ENCODE data around the gene MRPL12.

The MRPL12 gene

DNA sequence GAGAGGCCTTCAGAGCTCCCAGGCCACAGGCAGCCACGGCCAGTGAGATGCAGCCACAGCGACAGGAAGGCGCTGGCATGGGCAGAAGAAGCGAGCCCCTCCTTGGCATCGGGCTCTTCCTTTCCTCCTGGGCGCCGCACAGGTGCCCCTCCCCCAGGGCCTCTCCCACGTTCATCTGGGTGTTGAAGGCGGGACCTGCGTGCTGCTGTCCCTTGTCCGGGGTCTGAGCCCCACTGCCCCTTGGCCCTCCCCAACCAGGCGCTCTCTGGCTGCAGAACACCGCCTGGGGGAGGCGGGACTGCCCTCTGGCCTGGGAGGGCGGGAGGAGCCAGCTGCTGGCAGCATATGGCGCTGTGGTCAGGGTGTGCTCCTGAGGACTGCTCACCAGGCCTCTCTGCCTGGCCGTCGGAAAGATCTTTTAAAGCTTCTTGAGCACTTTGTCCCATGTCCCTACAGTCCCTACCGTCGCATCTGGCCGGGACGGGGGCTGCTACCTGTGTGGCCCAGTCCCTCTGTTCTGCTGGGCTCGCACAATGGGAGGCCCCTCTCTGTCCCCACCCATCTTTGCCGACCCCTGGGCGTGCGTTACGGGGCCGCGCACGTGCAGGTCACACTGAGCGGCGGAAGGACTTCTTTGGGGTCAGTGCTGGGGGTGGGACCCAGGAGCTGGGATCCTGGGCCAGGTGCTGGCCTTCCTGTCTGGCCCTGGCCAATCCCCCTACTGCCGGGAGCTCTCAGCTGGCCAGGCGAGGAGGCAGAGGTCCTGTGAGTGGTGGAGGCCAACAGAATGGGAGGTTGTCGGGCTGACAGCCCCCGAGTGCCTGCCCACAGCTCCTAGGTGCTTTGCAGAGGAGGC is 10.6 kb downstream of the MRPL12 start:
- no peak for TF ChIP-seq GATA2 (IDR thresholded peaks at IDR 0.05; ENCODE audit: low read depth, low read length)
- TF ChIP-seq GATA3 (IDR thresholded peaks at IDR 0.05; ENCODE audit: low read depth, low read length), result no peak

DNA sequence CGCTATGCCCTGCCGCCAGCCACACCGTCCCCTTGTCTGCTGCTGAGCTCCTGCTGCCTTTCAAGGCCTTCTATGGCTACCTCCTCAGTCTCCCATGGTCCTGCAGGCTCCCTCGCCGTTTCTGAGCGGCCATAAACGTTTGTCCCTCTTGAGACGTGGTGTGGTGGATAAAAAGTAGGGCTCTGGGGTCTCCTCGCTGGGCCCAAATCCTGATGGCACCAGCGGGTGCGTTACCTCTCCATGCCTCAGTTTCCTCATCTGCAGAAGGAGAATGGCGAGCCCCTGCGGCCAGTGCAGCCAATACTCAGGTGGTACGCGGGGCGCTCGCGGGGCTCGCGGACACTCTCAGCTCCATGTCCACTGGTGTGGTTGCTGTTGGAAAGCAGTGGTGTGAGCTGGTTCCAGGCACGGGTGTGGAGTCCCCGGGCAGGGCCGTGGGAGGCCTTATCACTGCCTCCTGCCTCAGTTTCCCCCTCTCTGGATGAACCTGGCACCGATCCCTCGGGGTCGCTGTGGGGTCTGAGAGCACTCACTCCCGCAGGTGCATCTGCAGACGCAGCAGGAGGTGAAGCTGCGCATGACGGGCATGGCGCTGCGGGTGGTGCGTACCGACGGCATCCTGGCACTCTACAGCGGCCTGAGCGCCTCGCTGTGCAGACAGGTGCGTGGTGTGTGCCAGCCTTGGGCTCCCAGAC is 11.4 kb downstream of the MRPL12 start:
- TF ChIP-seq GATA2 (IDR thresholded peaks at IDR 0.05; ENCODE audit: low read depth, low read length) (no peak), GATA3 (IDR thresholded peaks at IDR 0.05; ENCODE audit: low read depth, low read length) (no peak)

DNA sequence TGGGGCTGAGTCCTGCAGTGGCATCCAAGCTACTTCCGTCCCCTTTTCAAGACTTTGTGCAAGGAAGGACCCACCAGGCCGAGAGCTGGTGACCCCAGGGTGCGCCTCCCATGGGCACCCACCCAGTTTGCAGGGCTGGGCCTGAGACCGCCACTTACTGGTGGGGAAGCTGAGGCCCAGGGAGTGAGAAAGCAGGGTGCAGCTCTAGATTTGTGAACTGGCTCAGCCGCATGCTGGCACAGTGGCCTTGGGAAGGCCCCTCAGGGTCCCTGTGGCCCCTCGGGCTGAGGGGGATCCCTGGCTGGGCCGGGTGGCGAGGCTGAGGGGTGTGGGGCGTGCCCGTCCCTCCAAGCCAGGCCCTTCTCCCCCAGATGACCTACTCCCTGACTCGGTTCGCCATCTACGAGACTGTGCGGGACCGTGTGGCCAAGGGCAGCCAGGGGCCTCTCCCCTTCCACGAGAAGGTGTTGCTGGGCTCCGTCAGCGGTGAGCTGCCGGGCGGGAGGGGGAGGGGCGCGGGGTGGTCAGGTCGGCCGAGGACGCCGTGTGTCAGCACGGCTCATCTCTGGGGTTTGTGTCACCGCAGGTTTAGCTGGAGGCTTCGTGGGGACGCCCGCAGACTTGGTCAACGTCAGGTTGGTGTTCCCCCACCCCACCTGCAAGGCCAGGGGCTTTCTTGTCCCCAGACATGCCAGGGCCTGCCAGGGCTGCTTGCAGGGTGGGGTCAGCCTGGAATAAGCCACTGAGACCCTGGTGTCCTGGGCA is 12.1 kb downstream of the MRPL12 start:
- TF ChIP-seq GATA3 (IDR thresholded peaks at IDR 0.05; ENCODE audit: low read depth, low read length), result no peak
- TF ChIP-seq GATA2 (IDR thresholded peaks at IDR 0.05; ENCODE audit: low read depth, low read length), result no peak

DNA sequence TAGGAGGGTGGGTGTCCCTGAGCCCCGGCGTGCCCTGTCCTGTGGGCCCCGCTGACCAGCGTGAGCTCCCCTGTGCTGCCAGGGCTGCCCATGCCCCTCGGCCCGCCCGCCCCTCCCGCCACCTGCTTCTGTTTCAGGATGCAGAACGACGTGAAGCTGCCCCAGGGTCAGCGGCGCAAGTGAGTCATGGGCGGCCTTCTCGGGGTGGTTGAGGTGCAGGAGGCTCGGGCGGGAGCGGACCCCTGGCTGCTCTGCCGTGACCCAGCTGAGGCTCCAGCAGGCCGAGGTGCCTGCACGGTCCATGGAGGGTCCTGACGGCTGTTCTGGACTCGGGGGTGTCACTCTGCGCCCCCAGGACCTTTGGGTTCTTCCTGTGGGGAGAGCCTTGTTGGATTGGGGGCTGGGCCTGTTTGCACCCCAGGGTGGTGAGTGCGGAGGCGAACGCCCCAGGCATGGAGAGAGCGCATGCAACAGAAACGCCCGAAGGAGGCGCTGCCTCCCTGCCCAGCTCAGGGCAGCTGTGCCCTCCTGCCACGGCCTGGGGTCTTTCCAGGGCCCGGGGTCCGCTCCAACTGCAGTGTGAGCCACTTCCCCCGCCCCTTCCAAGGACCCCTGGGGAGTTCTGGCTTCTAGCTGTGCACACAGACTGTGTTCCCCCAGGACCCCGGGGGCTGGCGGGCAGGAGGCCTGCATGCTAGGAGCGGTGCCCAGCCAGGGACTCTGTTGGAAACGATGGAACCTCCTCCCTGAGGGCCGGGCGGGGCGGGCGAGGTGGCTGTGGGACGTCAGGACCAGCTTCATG is 12.9 kb downstream of the MRPL12 start:
- no peak for TF ChIP-seq GATA3 (IDR thresholded peaks at IDR 0.05; ENCODE audit: low read depth, low read length)
- no peak for TF ChIP-seq GATA2 (IDR thresholded peaks at IDR 0.05; ENCODE audit: low read depth, low read length)

DNA sequence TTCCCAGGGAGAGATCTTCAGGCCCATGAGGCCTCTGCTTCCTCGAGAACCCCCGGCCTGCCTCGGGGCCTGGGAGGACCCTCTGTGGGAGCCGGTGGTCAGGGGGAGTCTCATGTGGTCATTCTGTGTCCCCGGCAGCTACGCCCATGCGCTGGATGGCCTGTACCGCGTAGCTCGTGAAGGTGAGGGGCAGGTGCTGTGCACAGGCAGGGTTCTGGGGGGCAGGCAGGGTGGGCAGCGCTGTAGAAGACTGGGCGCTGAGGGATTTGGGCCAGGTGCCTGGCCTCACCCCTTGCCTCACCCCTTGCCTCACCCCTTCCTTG is 13.5 kb downstream of the MRPL12 start:
- TF ChIP-seq GATA3 (IDR thresholded peaks at IDR 0.05; ENCODE audit: low read depth, low read length) (no peak), GATA2 (IDR thresholded peaks at IDR 0.05; ENCODE audit: low read depth, low read length) (no peak)

DNA sequence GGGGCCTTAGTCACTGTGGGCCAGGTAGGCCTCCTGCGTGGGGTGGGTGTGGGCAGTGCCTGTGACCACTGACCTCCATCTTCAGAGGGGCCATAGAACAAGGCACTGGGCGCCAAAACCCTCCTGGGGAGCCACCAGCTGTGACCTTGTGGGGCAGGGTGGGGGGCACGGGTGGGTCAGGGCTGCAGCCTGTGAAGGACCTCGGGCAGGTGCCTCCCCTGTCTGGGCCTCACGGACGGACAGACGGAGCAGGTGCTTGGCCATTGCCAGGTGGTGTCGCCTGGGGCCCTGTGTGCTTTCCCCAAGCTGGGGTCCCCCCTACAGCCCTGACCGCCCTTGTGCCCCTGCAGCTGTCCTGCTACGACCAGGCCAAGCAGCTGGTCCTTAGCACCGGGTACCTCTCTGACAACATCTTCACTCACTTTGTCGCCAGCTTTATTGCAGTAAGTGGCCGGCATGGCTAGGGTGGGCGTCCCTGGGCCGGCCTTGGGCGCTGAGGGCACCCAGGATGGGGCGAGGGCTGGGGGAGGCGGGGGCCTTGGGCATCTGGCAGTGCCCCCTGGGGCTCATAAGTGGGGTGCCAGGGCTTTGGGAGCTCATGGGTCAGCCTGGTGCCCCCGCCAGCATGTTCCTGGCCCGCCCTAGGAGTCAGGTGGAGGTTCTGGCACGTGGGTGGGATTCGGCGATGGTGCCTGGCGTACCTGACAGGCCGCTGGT is 14.0 kb downstream of the MRPL12 start:
- TF ChIP-seq GATA2 (IDR thresholded peaks at IDR 0.05; ENCODE audit: low read depth, low read length) (no peak), GATA3 (IDR thresholded peaks at IDR 0.05; ENCODE audit: low read depth, low read length) (no peak)

DNA sequence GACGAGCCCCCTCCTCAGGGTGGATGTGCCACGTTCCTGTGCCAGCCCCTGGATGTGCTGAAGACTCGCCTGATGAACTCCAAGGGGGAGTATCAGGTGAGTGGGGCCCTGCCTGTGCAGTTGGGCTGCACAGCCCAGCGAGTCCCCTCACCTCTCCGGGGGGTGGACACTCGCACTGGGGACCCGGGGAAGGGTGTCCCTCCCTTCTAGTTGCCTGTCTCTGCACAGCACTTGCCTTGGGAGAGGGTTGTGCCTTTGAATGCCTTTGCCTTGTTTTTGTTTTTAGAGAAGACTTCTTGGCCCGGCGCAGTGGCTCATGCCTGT is 14.6 kb downstream of the MRPL12 start:
- TF ChIP-seq GATA2 (IDR thresholded peaks at IDR 0.05; ENCODE audit: low read depth, low read length), result no peak
- no peak for TF ChIP-seq GATA3 (IDR thresholded peaks at IDR 0.05; ENCODE audit: low read depth, low read length)

DNA sequence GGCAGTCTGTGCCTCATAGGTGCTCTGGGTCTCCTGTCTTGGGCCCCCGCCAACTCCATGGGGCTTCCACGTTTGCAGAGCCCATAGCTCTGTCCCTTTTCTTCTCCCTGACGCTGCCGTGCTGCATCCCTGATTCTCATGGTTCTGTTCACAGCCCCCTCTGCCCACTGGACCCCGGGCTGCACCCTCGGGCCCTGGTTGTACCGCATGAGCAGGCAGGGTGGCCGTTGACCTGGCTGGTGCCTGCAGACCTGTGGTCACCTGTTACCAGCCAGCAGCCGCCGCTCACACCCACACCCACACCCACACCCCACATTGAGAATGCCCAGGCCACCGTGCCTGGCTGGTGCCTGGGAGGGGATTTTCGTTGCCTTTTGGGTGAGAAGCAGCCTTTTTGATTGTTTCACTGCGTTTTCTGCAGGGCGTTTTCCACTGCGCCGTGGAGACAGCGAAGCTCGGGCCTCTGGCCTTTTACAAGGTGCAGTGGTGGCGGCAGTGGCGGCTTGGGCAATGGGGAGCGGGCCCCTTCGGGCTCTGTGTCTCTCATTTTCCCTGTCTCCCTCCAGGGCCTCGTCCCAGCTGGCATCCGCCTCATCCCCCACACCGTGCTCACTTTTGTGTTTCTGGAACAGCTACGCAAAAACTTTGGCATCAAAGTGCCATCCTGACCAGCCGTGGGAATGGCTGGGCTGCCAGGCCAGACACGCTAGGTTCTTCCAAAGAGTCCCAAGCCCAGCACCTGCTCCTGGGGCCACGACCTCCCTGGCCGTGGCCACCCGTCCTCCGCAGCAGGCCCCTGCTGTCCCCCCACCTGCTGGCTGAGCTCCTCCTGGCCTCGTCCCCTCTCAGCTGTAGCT is 16.5 kb downstream of the MRPL12 start:
- no peak for TF ChIP-seq GATA2 (IDR thresholded peaks at IDR 0.05; ENCODE audit: low read depth, low read length)
- TF ChIP-seq GATA3 (IDR thresholded peaks at IDR 0.05; ENCODE audit: low read depth, low read length), result no peak

DNA sequence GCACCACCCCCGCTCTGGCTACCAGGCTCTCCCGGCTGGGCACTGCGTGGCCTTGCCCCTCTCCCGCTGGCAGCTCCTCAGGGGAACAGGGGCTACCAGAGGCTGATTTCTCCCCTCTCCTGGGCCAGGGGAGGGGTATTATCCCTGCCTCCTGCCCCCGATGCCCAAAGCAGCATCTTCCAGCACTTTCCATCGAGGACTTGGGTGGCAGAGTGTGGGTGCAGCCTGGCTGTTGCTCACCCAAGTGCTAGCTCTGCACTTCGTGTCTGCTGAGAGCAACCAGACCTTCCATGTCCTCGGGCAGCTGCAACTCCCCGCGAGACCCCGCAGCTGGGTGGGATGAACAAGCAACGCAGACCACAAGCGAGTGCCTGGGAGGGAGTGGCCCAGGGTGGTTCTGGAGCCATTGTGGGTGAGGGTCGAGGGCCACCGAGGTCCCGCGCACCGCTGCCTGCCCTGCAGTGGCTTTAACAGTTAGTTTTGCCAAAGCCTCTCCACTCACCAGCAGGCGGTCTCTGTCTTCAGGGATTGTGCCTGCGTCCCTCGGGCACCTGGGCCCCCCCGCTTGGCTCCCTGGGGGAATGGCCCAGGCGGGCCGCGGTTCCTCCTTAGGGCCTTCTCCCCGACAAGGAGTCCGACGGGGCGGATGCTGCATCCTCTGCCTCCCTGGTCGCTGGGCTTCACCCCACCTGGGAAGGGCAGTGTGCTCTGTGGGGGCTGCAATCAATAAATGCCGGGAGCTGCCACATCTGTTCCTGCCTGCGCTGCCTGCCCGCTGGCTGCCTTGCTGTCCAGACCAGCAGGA is 17.3 kb downstream of the MRPL12 start:
- TF ChIP-seq GATA2 (IDR thresholded peaks at IDR 0.05; ENCODE audit: low read depth, low read length) (no peak), GATA3 (IDR thresholded peaks at IDR 0.05; ENCODE audit: low read depth, low read length) (no peak)

DNA sequence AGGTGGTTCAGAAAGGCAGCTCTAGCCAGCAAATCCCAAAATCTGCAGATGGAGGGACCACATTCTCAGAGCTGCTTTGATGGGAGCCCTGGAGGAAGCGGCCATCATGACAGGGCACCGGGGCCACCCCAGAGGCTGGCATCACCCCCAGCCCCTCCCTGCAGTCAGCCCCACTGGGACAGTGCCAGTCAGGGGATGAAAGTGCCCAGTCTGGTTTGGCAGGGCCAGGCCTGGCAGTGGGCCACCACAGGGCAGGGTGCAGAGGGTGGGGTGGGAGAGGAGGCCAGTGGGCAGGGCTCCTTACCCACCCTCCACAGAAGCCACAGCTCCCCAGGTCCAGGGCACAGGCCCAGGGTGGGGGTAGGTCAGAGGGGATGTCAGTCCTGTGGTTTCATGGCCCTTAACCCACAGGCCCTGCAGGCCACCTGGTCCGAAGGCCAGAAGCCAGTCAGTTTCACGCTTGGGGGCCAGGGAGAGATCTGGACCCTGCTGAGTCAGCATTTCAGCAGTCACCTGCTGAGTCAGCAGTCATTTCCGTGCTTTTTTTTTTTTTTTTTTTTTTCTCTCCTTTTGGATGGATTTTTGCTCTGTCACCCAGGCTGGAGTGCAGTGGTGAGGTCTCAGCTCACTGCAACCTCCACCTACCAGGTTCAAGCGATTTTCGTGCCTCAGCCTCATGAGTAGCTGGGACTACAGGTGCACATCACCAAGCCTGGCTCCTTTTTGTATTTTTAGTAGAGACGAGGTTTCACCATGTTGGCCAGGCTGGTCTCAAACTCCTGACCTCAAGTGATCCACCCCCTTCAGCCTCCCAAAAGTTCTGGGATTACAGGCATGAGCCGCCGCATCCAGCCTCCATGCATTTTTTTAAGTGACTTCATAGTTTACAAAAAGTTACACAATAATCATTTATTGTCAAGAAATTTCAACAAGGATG is 19.3 kb downstream of the MRPL12 start:
- TF ChIP-seq GATA2 (IDR thresholded peaks at IDR 0.05; ENCODE audit: low read depth, low read length), result no peak
- TF ChIP-seq GATA3 (IDR thresholded peaks at IDR 0.05; ENCODE audit: low read depth, low read length), result no peak
